NCI-H1694 treated with DMSO at 0.1 percent for 48 hours (cell line): ENCODE measurements around the gene VAC14.

Source experiments
- DNase-seq: peaks from one replicate; lab custom pipeline; 2025; lab: John Stamatoyannopoulos, UW

VAC14 gene

DNA sequence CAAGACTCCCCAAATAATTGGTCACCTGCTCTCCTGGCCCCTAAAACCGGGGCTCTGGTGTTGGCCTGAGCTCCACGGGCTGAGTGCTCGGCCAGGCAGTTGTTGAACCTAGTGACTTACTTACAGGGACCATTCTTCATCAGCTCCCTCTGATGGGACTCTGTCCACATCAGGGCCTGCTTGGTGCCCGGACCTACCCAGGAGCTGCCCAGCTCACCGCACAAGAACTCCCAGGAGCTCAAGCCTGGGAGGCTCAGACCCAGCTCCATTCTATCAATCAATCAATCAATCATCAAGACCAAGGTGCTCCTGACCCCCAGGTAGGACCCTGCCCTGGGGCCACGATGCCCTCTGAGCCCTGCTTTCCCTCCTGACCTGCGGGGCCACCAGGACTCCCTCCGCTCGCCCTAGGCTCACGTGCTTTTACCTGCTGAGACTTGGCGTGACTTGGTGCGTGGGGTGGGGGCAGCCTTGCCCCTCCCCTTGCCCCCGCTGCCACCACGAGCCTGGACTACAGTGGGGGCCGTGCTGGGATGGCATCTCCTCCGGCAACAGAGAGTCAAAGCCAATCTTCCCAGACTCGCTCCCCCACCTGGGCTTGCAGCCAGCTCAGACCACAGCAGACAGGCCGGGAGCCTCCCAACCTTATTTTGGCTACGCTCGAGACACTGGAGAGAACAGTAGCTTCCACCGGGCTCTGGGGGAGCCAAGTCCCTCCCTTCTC lies 138.9 kb downstream of the VAC14 start:
- DNase-seq = no peak

DNA sequence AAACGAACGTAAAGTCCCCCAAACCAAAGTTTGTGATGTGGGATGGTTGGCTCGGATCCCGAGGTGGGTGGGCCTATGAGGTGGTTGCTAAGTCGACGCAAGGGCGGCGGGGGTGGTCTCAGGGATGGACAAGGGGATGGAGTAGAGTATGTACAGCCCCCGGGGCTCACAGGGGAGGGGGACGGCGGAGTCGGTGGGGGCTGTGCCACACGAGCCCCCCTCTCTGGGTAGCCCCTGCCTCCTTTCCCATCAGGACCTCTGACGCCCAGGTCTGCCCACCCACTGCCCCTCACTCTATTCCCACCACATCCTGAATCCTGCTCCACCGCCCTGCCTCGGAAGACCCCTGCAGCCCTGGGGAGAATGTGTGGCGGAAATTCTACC lies 139.4 kb downstream of the VAC14 start:
- DNase-seq = no peak

DNA sequence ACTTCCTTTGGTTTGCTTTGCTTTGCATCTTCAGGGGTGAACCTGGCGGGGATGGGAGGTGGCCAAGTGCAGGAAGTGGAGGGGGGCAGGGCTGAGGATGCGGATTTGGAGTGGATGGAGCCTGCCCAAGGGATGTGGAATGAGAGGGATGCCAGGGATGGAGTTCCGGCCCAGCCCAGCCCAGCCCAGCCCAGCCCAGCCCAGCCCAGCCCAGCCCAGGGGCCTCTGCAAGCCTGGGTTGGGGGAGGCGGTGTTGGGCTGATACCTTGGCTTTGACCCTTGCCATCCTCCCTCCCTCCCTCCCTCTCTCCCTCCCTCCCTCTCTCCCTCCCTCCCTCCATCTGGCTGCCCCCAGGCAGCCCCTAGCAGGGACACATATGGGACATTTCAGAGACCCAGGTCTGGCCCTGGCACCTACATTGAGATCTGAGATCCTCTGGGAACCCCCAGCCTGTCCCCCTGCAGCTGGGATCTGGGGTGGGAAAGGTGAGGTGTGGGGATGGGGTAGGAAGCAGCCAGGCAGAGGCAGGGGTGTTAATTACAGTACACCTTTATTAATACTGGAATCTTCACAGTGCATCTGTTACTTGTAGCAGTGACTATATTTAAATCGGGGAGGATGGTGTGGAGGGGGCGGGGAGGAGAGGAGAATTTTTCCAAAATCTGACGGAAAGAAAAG lies 140.1 kb downstream of the VAC14 start:
- no peak for DNase-seq

GRCh38 chr16:70659953-70660671 lies 140.8 kb downstream of the VAC14 start:
- no peak for DNase-seq

- DNase-seq = no peak
Observed at GRCh38 chr16:70659546-70659945, 141.4 kb downstream of the VAC14 start.

DNA sequence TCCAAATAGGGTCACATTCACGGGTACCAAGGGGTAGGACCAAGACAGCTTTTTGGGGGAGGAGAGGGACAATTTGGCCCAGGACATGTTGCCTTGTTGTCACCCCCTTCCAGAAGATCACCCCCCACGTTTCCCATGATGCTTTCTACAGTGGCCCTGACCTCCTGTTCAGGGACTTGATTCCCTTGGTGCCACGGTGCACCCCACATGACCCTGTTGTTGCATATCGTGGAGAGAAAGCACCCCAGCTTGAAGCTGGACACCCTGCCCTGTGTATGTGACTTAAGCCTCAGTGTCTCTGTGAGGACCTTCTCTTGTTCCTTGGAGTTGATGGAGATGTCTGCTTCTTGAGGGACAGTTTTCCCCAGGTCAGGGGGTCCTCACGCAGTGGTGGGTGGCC lies 142.0 kb downstream of the VAC14 start:
- DNase-seq = no peak

DNA sequence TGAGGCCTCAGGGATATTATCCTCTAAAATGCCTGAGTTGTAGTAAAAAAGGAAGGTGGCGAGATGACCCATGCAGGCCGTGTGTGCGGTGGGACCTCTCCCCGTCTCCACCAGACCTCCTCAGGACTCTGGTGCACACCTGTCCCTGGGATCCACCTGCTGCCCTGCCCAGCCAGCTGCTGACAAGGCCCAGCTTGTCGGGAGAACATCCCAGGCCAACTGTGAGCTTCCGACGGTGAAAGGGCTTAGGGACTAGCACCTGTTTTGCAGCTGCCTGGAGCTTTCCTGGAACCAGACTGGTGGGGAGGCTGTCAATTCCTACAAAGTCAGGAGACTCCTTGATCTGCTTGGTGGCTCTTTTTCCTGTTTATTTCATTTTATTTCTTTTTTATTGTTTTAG lies 143.0 kb downstream of the VAC14 start:
- no peak for DNase-seq

GRCh38 chr16:70656712-70657263 lies 144.2 kb downstream of the VAC14 start:
- DNase-seq = no peak

GRCh38 chr16:70656065-70656711 lies 144.8 kb downstream of the VAC14 start:
- DNase-seq = no peak

GRCh38 chr16:70653809-70654771 lies 146.9 kb downstream of the VAC14 start:
- peak; percentile 70 for DNase-seq

DNA sequence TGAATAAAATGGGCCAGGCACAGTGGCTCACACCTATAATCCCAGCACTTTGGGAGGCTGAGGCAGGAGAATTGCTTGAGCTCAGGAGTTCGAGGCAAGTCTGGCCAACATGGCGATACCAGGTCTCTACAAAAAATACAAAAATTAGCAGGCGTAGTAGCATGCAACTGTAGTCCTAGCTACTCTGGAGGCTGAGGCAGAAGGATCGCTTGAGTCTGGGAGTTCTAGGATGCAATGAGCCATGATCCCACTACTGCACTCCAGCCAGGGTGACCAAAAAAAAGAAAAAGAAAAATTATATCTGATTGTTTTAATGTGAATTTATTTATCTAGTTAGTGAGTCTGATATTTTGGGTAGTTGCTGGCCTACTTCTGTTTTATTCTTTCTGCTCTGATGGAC lies 147.6 kb downstream of the VAC14 start:
- DNase-seq = no peak

- DNase-seq = no peak
Observed at GRCh38 chr16:70652322-70652721, 148.6 kb downstream of the VAC14 start.

DNA sequence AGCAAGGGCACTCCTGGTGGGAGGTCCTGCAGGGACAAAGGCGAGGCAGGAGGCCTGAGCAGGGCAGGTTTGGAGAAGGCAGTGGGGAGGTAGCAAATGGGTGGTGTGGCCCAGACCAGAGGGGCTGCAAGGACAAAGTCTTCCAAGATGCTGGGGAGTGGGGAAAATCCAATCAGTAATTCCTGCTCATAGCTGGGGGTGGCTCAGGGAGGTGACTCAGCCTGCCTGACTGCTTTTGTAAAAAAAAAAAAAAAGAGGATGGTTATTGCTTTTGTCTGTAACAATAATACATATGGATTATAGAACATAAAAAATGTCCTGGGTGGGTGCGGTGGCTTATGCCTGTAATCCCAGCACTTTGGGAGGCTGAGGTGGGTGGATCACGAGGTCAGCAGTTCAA lies 149.4 kb downstream of the VAC14 start:
- DNase-seq = no peak

DNA sequence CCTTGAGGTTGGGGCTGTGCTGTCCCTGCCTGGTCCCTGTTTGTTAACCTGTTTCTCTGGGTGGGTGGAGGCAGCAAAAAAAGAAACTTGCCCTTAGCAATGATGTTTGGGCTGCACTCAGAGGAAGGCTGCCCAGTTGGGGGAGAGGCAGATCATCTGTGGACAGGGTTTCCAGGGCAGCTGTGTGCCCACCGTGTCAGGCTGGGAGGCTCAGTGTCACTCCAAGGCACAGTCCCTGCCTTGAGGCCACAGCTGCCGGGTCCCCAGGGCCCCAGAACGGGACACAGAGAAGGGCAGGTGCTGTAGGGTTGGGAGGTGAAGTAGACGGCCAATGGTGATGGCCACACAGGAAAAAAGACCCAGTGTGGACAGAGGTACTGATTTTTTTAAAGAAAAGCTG lies 150.7 kb downstream of the VAC14 start:
- DNase-seq = no peak

DNA sequence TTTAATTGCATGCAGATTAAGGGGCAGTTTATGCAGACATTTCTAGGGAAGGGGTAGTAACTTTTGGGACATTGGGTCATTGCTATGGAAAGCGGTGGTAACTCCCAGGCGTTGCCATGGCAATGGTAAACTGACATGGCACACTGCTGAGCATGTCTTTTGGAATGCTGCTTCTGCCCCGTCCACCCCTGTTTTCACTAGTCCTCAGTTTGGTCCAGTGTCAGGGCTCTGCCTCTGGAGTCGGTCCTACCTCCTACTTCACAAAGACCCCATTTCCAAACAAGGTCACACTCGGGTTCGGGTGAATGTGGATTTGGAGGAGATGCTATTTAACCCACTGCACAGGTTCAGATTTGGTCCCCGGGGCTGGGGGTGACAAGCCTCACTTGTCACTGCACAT lies 151.7 kb downstream of the VAC14 start:
- no peak for DNase-seq

DNA sequence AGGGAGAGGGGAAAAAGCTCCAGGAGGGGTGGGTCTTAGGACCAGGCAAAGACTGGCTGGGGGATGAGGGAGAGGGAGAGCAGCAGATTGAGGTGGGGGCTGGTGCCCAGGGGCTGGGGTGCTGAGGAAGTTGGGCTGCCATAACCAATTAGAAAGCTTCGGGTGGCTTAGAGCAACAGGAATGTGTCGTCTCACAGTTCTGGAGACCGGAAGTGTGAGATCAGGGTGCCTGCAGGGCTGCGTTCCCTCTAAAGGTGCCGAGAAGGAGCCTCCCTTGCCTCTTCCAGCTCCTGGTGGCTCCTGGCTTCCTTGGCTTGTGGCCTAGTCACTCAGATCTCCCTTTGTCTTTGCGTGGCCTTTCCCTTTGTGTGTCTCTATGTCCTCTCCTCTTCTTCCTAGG lies 152.4 kb downstream of the VAC14 start:
- no peak for DNase-seq

GRCh38 chr16:70647441-70648359 lies 153.3 kb downstream of the VAC14 start:
- DNase-seq = no peak

- no peak for DNase-seq
Observed at GRCh38 chr16:70646260-70647241, 154.4 kb downstream of the VAC14 start, which contains the start of gene IL34. TSS of gene IL34 (plus strand) at chr16:70646559. CDS start at chr16:70646948, 389 bp downstream.
